HUES6 (cell line): Measurements from ENCODE around the gene KCTD1.
"Not testable (repeated sequence)": the region's sequence is repeated elsewhere in the genome, so short reads cannot be mapped to it uniquely, and the experiment has no call there.

Experiments
- H3K27ac ChIP-seq: 2 replicates; pipeline ENCODE4 v1.7.0; 2013; ENCODE audit warnings: low read depth, mild to moderate bottlenecking, low read length, inconsistent platforms
- H3K27me3 ChIP-seq: 2 replicates; pipeline ENCODE4 v1.6.1; 2013; ENCODE audit warnings: low read length; ENCODE audit not compliant: control insufficient read depth, insufficient read depth
- H3K36me3 ChIP-seq: 2 replicates; pipeline ENCODE4 v1.6.1; 2013; ENCODE audit warnings: low read length; ENCODE audit not compliant: control insufficient read depth, insufficient read depth
- H3K4me1 ChIP-seq: 2 replicates; pipeline ENCODE4 v1.6.1; 2013; ENCODE audit warnings: low read length; ENCODE audit not compliant: control insufficient read depth, insufficient read depth
- H3K4me3 ChIP-seq: 2 replicates; pipeline ENCODE4 v1.5.1; 2013; ENCODE audit warnings: low read depth, low read length
- H3K9ac ChIP-seq: one replicate; pipeline ENCODE4 v1.6.1; 2013; ENCODE audit warnings: mild to moderate bottlenecking, low read length
- H3K9me3 ChIP-seq: 2 replicates; pipeline ENCODE4 v1.6.1; 2013; ENCODE audit warnings: low read depth, low read length; ENCODE audit not compliant: control insufficient read depth, insufficient read depth

The KCTD1 gene

DNA sequence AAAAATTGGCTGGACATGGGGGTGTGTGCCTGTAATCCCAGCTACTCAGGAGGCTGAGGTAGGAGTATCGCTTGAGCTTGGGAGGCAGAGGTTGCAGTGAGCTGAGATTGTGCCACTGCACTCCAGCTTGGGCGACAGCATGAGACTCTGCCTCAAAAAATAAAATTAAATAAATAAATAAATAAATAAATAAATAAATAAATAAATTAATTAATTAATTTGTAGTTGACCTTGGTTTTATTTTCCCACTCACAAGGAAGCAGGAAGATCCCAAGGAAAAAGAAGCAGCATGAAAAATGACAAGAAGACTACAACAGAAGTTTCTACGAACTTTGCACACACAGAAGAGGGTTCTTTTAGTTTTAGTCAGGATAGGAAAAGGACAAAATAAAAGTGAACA, 110.7 kb downstream of the KCTD1 start:
- not testable (repeated sequence) for H3K36me3 ChIP-seq, H3K4me3 ChIP-seq, H3K27me3 ChIP-seq, H3K9me3 ChIP-seq, H3K9ac ChIP-seq, H3K27ac ChIP-seq
- H3K4me1 ChIP-seq = peaks cover 12% of the 10 kb centered on the region

DNA sequence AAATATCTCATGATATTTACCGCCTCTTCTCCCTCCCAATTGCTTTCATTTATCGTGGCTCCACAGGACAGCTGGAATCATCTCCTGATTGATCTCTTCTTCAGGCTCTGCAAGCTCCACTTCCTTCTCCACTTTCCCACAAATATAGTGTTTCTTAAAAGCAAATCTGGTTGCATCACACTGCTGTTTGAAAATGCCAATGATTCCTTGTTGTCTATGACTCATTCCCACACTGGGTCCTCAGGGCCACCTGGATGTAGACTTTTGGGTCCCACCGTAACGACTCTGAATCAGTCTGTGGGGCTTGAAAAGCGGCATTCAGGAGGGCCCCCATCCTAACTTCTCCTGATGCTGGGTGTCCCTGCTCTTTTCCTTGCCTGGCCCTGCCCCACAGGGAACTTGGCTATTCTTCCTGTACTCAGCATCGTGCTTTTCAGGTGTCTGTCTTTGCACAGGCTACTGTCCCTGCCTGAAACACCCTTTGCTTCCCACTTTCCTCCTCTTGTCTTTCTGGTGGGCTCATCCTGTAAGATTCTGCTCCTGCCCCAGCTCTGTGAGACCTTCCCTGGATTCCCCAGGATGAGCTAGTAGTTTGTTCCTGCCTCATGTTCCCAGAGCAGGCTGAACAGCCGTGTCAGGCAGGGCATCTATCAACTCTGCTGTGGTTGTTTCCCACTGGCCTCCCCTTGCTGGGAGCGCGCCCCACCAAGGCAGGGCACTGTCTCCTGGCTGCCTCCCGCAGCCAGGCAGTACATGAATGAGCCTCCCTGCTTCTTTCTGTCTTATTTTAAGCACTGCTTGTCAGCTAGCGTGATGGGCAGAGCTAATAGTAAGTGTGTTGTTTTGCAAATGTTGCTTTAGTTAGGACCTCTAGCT, 111.9 kb downstream of the KCTD1 start:
- no peaks in the 10 kb centered on the region for H3K9me3 ChIP-seq
- H3K27ac ChIP-seq = no peak overlapping the region
- no peaks in the 10 kb centered on the region for H3K27me3 ChIP-seq
- no peak overlapping the region for H3K9ac ChIP-seq
- H3K4me3 ChIP-seq = no peak overlapping the region
- H3K4me1 ChIP-seq = peaks cover 12% of the 10 kb centered on the region
- no peaks in the 10 kb centered on the region for H3K36me3 ChIP-seq

DNA sequence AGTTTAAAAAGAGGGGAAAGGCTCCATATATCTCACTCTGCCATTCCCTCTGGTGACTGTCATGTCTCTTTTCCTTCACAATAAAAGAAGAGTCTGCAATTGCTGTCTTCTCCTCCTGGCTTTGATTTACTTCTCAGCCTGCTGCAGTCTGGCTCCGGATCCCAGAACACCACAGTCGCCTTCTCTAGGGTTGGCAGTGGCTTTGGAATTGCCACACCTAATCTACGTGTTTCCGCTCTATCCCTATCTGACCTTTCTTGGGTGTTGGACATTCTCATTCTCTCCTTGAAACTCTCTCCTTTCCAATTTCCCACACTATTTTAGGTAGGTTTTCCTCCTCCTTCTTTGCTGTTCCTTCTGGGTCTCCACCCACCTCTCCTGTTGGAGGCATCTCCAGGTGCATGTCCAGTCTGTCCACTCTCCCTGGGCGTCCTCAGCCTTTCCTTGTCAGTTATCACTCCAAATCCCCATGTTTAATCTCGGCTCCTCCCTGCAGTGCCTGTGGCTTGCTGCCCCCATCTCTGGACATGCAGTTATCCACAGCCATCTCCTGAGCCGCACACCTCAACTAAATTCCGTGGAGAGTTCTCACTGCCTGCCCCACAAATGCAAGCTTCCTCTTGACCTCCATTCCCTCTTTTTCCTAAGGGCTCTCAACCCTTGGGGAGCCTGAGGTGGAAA, 112.8 kb downstream of the KCTD1 start:
- H3K4me1 ChIP-seq = peaks cover 12% of the 10 kb centered on the region
- H3K9ac ChIP-seq = no peak overlapping the region
- no peaks in the 10 kb centered on the region for H3K9me3 ChIP-seq
- H3K27ac ChIP-seq = no peak overlapping the region
- no peaks in the 10 kb centered on the region for H3K36me3 ChIP-seq
- no peaks in the 10 kb centered on the region for H3K27me3 ChIP-seq
- no peak overlapping the region for H3K4me3 ChIP-seq

DNA sequence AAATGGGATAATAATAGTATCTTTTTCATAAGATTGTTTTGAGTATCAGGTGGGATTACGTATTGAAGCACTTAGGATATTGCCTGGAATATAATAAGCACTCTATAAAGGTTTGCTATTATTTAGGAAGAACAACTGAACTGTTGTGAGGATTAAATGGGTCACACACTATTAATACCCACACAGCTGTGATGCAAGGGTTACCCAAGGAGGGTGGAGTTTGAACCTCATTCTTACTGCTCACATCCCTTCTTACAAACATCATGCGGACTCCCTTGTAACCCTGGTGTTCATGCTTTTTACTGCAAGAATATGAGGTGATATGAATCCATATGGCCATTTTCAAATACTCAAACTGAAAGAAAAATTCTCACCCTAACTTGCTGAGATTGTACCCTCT, 113.5 kb downstream of the KCTD1 start:
- H3K4me3 ChIP-seq = no peak overlapping the region
- no peak overlapping the region for H3K9ac ChIP-seq
- no peak overlapping the region for H3K27ac ChIP-seq
- H3K9me3 ChIP-seq = no peaks in the 10 kb centered on the region
- H3K4me1 ChIP-seq = peaks cover 13% of the 10 kb centered on the region
- no peaks in the 10 kb centered on the region for H3K27me3 ChIP-seq
- H3K36me3 ChIP-seq = no peaks in the 10 kb centered on the region

DNA sequence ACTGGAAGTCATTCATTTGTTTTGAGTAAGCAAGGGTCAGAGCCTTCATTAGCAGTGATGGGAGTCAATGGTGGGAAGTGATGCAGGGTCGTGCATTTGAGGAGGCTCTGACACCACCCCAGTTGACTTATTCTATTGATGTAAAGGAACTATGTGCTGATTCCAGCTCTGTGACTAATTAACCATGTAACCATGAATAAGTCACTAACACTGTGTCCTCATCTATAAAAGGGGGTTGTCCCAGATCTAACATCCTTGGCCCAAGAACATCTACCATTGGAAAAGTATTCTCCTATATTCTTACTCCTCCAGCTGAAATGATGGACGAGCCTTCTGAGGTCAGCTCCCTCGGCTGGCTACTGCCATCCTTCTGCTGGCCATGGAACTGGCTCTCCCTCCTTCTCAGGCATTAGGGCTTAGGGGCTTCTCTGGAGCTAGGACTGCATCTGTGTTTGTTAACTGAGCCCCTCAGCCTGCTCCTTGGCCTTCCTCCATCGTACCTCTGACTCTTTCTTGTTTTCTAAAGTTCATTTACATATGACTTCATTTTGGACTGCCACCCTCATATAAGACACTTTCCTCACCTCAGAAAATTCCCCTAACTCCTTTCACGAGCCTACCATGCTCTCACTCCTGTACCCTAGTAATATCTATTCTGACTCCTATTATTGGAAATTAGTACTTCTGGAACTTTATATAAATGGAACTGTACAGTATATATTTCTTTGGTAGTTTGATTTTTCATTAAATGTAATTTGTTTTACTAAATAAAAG, 115.5 kb downstream of the KCTD1 start:
- Histone ChIP-seq H3K27me3 (no peaks in the 10 kb centered on the region), H3K27ac (no peak overlapping the region), H3K4me1 (peaks cover 18% of the 10 kb centered on the region), H3K36me3 (no peaks in the 10 kb centered on the region), H3K4me3 (no peak overlapping the region), H3K9me3 (no peaks in the 10 kb centered on the region), H3K9ac (no peak overlapping the region)

DNA sequence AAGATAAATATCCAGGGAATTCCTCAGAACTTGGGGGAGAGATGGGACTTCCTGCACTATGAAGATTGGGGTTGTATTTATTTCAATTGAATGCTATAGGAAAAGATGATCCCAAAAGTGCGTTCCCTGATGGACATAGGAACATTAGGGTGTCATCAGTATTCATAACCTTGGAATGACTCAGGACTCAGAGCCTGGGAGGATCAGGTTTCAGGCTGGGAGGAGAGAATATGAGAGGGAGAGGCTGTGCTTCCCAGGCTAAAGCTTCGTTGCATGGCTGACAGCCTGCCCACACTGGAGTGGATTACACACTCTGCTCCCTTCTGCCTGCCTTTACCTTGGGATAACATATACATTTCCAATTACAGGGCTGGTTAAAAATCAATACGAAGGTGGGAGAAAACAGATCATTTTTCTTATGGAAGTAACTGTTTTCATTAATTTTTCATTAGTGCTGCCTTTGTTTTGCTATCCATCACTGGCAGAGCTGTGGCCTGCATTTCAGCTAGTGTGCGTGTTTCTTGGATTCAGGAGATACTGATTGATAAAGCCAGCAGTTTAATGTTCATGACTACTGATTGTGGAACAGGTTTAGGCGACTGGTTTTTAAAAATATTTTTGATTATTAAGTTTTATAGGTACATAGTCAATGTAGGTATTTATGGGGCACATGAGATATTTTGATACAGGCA, 118.7 kb downstream of the KCTD1 start:
- H3K27ac ChIP-seq = no peak overlapping the region
- no peaks in the 10 kb centered on the region for H3K9me3 ChIP-seq
- H3K27me3 ChIP-seq = no peaks in the 10 kb centered on the region
- H3K36me3 ChIP-seq = no peaks in the 10 kb centered on the region
- peaks cover 6% of the 10 kb centered on the region for H3K4me1 ChIP-seq
- H3K9ac ChIP-seq = no peak overlapping the region
- H3K4me3 ChIP-seq = no peak overlapping the region

DNA sequence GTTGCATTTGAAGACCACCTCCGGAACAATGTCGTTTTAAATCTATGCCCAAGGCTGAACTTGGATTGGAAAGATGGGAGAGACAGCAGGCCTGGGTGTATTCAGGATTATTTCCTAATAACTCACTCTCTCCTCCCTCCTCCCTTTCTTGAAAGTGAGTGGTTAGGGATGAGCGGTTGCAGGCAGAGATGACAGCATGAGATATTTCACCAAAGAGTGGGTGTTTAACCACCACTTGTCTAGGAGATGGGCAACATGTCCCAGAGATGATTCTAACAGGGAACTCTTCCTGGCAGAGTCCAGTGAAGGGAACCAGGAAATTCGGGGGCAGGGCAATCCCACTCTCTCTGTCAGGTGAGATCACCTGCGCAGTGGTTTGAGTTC, 123.2 kb downstream of the KCTD1 start:
- Histone ChIP-seq H3K4me1 (peaks cover 6% of the 10 kb centered on the region), H3K27ac (no peak overlapping the region), H3K9me3 (no peaks in the 10 kb centered on the region), H3K36me3 (no peaks in the 10 kb centered on the region), H3K4me3 (no peak overlapping the region), H3K27me3 (no peaks in the 10 kb centered on the region), H3K9ac (no peak overlapping the region)

DNA sequence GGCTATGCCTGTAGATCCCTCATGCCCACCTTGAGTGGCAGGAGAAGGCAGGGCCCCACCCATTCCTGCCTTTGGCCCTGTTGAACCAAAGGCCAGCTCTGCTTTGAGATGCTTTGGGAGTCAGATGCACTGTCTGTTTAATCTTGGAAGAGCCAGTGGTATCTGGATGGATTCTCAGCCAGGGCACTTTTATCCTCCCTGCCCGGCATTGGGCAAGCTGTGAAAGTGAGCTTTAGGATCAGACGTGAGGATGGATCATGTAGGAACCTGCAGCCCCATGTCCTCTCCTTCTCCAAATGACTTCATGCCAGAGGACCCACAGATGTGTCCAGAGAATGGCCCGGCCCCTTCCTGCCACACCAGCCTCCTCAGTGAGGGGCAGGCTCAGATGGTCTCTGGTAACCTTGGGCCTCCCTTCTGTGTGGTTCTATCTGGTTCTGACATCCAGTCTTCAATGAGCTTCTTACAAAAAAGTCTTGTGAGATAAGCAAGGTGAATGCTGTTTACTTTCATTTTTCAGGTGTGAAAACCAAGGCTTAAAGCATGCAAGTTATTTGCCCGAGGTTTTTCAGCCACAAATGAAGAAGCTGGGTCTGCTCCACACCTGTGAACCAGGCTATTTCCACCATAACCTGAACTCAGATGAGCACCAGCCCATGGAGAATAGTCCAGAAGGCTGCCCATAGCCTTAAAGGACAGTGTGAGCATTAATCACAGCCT, 123.8 kb downstream of the KCTD1 start:
- Histone ChIP-seq H3K27ac (no peak overlapping the region), H3K27me3 (no peaks in the 10 kb centered on the region), H3K9me3 (no peaks in the 10 kb centered on the region), H3K36me3 (no peaks in the 10 kb centered on the region), H3K9ac (no peak overlapping the region), H3K4me1 (peaks cover 2% of the 10 kb centered on the region), H3K4me3 (no peak overlapping the region)

DNA sequence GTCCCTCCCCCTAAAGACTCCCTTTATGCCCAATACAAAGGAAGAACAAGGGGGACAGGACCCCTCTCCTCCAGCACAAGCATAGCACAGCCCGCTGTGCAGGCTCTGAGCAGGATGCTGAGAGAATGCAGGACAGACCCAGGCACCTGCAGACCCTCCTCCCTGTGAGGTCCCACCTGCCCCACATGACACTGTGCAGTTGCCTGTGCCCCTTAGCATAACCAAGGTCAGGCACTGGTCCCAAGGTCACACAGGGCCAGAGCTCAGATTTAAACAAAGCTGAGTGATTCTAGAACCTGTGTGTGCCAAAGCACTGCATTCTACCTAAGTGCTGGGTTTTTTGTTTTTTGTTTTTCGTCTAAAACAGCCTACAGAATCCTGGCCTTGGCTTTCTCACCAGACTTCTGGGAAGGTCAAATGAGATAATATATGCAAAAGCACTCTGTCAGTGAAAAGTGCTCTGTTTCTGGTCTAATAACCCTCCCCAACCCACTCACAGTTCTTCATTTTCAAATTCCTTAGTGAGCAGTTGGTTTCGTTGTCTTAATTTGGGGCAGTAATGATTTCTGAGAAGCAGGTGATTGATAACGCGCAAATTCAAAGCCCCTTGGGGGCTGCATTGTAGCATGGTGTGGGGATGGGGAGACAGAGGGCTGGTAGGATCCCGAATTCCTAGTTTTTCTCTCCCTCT, 125.7 kb downstream of the KCTD1 start:
- no peak overlapping the region for H3K4me3 ChIP-seq
- H3K9ac ChIP-seq = no peak overlapping the region
- H3K27ac ChIP-seq = no peak overlapping the region
- no peaks in the 10 kb centered on the region for H3K27me3 ChIP-seq
- H3K4me1 ChIP-seq = no peaks in the 10 kb centered on the region; the same call in 1 of the 2 replicates
- no peaks in the 10 kb centered on the region for H3K36me3 ChIP-seq
- H3K9me3 ChIP-seq = no peaks in the 10 kb centered on the region

DNA sequence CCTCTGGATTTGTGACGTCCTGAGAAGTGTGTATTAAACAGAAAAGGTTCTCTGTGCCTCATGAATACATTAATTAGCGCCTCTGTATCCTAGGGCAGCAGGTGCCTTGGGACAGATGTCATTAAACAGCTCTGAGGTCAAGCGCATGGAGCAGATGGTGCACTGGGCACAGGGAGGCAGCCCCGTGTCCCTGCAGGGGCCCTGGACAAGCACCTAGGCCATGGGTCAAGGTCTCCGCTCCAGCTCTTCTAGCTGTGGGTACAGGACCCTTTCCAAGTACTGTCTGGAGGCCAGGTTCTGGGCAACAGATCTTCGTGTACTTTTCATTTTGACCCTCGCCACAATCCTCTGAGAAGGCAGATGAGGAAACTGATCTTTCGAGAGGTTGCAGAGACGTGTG, 126.4 kb downstream of the KCTD1 start:
- Histone ChIP-seq H3K36me3 (no peaks in the 10 kb centered on the region), H3K27me3 (no peaks in the 10 kb centered on the region), H3K9ac (no peak overlapping the region), H3K4me3 (no peak overlapping the region), H3K9me3 (no peaks in the 10 kb centered on the region), H3K27ac (no peak overlapping the region), H3K4me1 (no peaks in the 10 kb centered on the region; the same call in 1 of the 2 replicates)
